GM12864 (cell line): ENCODE data around the gene PROKR2.

Source experiments
- DNase-seq: peaks from one replicate; pipeline ENCODE4 v3.0.0-alpha.2; 2011; ENCODE audit warnings: low read depth
- H3K4me3 ChIP-seq: 2 replicates; pipeline ENCODE4 v1.5.1; 2011; ENCODE audit warnings: mild to moderate bottlenecking, low read depth, low read length, control low read depth
- CTCF ChIP-seq: IDR thresholded peaks from 2 replicates; pipeline ENCODE4 v1.5.1; 2011; ENCODE audit warnings: low read depth, mild to moderate bottlenecking, moderate library complexity, low read length, control low read depth, inconsistent platforms; ENCODE audit errors: missing control alignments

The PROKR2 gene

GRCh38 chr20:5290596-5290995 is 26.2 kb downstream of the PROKR2 start:
- no peak for DNase-seq
- no peak overlapping the region for H3K4me3 ChIP-seq
- no peak for TF ChIP-seq CTCF

GRCh38 chr20:5282561-5282960 is 34.2 kb downstream of the PROKR2 start:
- DNase-seq = no peak
- no peak for TF ChIP-seq CTCF
- no peak overlapping the region for H3K4me3 ChIP-seq

GRCh38 chr20:5279661-5280060 is 37.1 kb downstream of the PROKR2 start:
- TF ChIP-seq CTCF = no peak
- H3K4me3 ChIP-seq = no peak overlapping the region
- DNase-seq = no peak

- no peak for DNase-seq
- TF ChIP-seq CTCF = no peak
- no peak overlapping the region for H3K4me3 ChIP-seq
Measured at GRCh38 chr20:5272268-5272667, 44.5 kb downstream of the PROKR2 start.

- H3K4me3 ChIP-seq = no peak overlapping the region
- no peak for DNase-seq
- TF ChIP-seq CTCF = no peak
Measured at GRCh38 chr20:5270603-5271002, 46.2 kb downstream of the PROKR2 start.

- no peak for DNase-seq
- TF ChIP-seq CTCF = no peak
- no peak overlapping the region for H3K4me3 ChIP-seq
Measured at GRCh38 chr20:5268449-5268848, 48.3 kb downstream of the PROKR2 start.

- no peak overlapping the region for H3K4me3 ChIP-seq
- DNase-seq = no peak
- TF ChIP-seq CTCF = no peak
Measured at GRCh38 chr20:5267092-5267491, 49.7 kb downstream of the PROKR2 start.
